Thyroid gland (tissue), 4 donors: Measurements from ENCODE around the gene ZZZ3. TPM values are rescaled to one million over a fixed set of nuclear protein-coding genes. Genes with fewer than 3 reads are reported as not detected.

Experiments used
- DNase-seq, 2 donors: peaks; one replicate each; pipeline ENCODE4 v3.0.0-alpha.2; 2019
- H3K27ac ChIP-seq, 3 donors: fragments of 200-600 bp; sonication (generic); 1 replicate in 2 of 3; 2 replicates in 1 of 3; pipeline ENCODE4 v1.5.1; 2016 to 2019; ENCODE audit warnings: mild to moderate bottlenecking in 1 of 3, moderate library complexity in 1 of 3
- H3K27me3 ChIP-seq: fragments of 200-600 bp; sonication (generic); one replicate; pipeline ENCODE4 v1.5.1; 2019
- H3K36me3 ChIP-seq, 2 donors: fragments of 200-600 bp; sonication (generic); one replicate each; pipeline ENCODE4 v1.5.1; 2016 to 2019
- H3K4me1 ChIP-seq, 2 donors: fragments of 200-600 bp; sonication (generic); one replicate each; pipeline ENCODE4 v1.5.1; 2017 to 2019
- H3K4me3 ChIP-seq, 3 donors: fragments of 200-600 bp; sonication (generic); replicated peaks in 1 of 3; 1 replicate in 2 of 3; 2 replicates in 1 of 3; pipeline ENCODE4 v1.5.1; 2016; ENCODE audit warnings: mild to moderate bottlenecking in 1 of 3
- H3K9me3 ChIP-seq: fragments of 200-600 bp; sonication (generic); one replicate; pipeline ENCODE4 v1.5.1; 2017
- POLR2A ChIP-seq, 2 donors: fragments of 450-650 bp; IDR thresholded peaks; one replicate each; pipeline ENCODE4 v1.6.1; 2017; ENCODE audit warnings: antibody characterized with exemption in 2 of 2, mild to moderate bottlenecking in 2 of 2, moderate library complexity in 1 of 2
- WGBS, 2 donors: methylation state at CpG; one replicate each; pipeline ENCODE4 v1.1.5; 2017; 5-methylcytosine and 5-hydroxymethylcytosine counted together
- intact Hi-C: fragments of 100-400 bp; cut with DNase I; formaldehyde crosslinking; loops from one replicate; pipeline ENCODE4 v1.15.1; 2023
- total RNA-seq, 4 donors: library from RNA; depleted of rRNA; stranded (reverse); fragments of >200 nt; gene quantifications; one replicate each; pipeline ENCODE4 v1.2.3, GENCODE V29; 2016
- TF ChIP-seq, protein P1 (sequence below), 6 experiments: fragments of 200-600 bp in 3 of 6; fragments of 450-650 bp in 3 of 6; sonication (generic) in 3 of 6; IDR thresholded peaks; one replicate each; pipeline ENCODE4 v1.5.1; 2016 to 2019; ENCODE audit warnings: antibody characterized with exemption in 6 of 6, mild to moderate bottlenecking in 2 of 6, inconsistent platforms in 1 of 6, moderate library complexity in 1 of 6

Gene ZZZ3
- total RNA-seq, result 100 to 1,000 TPM; 114 to 178 (median 118) TPM

DNA sequence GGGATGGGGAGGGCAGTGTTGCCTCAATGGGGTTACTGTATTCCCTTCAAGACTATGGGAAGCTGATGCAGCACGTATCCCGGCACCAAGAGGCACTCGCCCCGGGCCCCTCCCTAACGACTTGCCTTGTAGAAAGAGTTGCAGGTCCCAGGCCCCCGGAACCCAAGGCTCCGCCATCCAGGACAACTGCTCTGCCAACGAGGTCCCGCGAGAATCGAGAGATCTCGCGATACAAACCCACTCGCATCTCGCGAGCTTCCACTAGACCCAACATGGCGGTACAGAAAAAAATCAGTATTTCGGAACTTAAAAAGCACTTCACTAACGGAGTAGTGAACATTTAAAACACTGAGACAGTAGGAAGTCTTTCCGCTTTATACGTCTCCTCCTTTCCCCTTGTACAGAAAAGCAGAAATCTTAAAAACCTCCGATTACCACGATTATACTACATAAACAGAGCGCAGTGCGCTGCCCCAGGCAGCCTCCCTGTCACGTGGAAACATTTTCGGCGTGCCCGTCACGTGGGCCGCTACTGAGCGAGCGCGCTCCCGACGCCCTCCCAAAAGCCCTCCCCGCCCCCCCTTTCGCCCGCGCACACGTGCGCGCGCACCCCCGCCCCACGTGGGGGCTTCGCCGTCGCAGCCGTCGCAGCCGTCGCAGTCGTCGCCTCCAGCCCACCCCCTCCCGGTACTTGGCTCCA, at the start of gene ZZZ3:
TSS of gene ZZZ3 (minus strand) at position 199 of the 700 bp plus-strand sequence. CDS start 49,304 bp downstream, outside the sequence.
- Histone ChIP-seq H3K27ac (peak within 1 kb of the TSS; percentile 81 to 99 (median 93)), H3K9me3 (no peaks in the 10 kb centered on the region), H3K27me3 (no peaks in the 10 kb centered on the region), H3K4me1 (peaks cover 7 to 26% of the 10 kb centered on the region in 2 donors), H3K4me3 (peak within 1 kb of the TSS; percentile 45 to 86 (median 46)), H3K36me3 (no peaks in the 10 kb centered on the region)
- 0% methylated on average over 31 to 39 of the region's 56 CpGs for WGBS, 2 donors
- peak in 1 of 2 donors; percentile 68 for TF ChIP-seq POLR2A (IDR thresholded peaks at IDR 0.05)
- TF ChIP-seq, protein P1, sequence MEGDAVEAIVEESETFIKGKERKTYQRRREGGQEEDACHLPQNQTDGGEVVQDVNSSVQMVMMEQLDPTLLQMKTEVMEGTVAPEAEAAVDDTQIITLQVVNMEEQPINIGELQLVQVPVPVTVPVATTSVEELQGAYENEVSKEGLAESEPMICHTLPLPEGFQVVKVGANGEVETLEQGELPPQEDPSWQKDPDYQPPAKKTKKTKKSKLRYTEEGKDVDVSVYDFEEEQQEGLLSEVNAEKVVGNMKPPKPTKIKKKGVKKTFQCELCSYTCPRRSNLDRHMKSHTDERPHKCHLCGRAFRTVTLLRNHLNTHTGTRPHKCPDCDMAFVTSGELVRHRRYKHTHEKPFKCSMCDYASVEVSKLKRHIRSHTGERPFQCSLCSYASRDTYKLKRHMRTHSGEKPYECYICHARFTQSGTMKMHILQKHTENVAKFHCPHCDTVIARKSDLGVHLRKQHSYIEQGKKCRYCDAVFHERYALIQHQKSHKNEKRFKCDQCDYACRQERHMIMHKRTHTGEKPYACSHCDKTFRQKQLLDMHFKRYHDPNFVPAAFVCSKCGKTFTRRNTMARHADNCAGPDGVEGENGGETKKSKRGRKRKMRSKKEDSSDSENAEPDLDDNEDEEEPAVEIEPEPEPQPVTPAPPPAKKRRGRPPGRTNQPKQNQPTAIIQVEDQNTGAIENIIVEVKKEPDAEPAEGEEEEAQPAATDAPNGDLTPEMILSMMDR (IDR thresholded peaks at IDR 0.05), result peak in 1 of 6 experiments; percentile 23
- DNase-seq, result peak; percentile 93
- intact Hi-C loops, result no loop called here

DNA sequence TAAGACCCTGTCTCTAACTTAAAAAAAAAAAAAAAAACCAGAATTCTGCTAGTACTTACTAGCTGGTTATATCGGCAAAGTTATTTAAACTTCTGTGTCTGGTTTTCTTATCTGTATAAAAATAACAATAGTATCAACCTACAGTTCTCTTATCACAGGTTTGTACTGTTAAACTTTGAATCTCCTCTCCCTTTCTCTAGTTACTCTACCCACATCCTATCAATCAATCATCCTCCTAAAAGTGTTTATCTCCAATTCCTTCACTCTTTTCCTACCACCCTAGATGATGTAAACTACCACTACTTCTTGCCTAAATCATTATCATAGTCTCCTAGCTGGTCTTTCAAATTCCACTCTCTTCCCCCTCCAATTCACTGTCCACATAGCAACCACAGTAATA, 49.6 kb upstream of the ZZZ3 start:
- no peak for DNase-seq
- Histone ChIP-seq H3K36me3 (peaks cover 8 to 20% of the 10 kb centered on the region in 2 donors), H3K9me3 (no peaks in the 10 kb centered on the region), H3K4me1 (no peaks in the 10 kb centered on the region), H3K4me3 (no peak overlapping the region), H3K27ac (no peak overlapping the region), H3K27me3 (no peaks in the 10 kb centered on the region)
- TF ChIP-seq, protein P1 (IDR thresholded peaks at IDR 0.05), result no peak
- no peak for TF ChIP-seq POLR2A (IDR thresholded peaks at IDR 0.05)
- intact Hi-C loops, result no loop called here
- 95 to 98% methylated on average over 1 of the region's 1 CpG for WGBS, 2 donors

DNA sequence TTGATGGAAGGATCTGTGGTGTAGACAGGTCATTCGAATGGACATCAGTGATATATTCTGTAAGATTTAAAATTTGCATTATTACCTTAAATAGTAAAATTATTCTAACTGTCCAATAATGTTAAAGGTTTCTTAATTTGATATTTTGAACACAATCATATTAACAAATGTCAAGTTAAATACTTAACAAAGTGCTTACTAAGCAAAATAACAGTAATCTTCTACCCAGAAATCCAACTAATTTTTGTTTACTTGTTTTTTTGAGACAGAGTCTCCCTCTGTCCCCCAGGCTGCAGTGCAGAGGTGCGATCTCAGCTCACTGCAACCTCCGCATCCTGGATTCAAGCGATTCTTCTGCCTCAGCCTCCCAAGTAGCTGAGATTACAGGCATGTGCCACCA, 43.2 kb upstream of the ZZZ3 start:
- intact Hi-C loops, result no loop called here
- DNase-seq, result no peak
- H3K4me3 ChIP-seq, result no peak overlapping the region
- H3K27me3 ChIP-seq, result no peaks in the 10 kb centered on the region
- H3K9me3 ChIP-seq, result no peaks in the 10 kb centered on the region
- no peak for TF ChIP-seq POLR2A (IDR thresholded peaks at IDR 0.05)
- TF ChIP-seq, protein P1 (IDR thresholded peaks at IDR 0.05), result no peak
- no peaks in the 10 kb centered on the region for H3K4me1 ChIP-seq
- 97 to 99% methylated on average over 4 of the region's 4 CpGs for WGBS, 2 donors
- no peak overlapping the region for H3K27ac ChIP-seq
- H3K36me3 ChIP-seq, result peaks cover 36 to 69% of the 10 kb centered on the region in 2 donors

DNA sequence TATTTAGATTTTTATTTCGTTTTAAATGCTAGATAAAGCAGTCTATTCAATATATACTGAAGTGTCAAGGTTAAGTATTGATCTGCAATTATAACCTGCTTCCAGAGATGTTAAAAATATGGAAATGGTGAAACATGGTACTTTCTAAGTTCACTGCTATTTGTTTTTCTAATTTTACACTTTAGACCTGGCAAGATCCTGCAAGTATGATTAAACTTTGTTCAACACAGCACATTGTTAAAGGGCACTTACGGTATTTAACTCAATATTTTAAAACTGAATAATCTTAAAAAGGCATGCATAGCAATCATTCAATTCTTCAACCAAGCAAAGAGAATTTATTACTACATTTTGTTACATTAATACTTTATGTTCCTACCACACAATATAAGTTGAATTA, 35.7 kb upstream of the ZZZ3 start:
- no peaks in the 10 kb centered on the region for H3K9me3 ChIP-seq
- H3K36me3 ChIP-seq, result peaks cover 36 to 45% of the 10 kb centered on the region in 2 donors
- intact Hi-C loops, result no loop called here
- DNase-seq, result no peak
- H3K4me3 ChIP-seq, result no peak overlapping the region
- H3K4me1 ChIP-seq, result no peaks in the 10 kb centered on the region
- H3K27ac ChIP-seq, result no peak overlapping the region
- TF ChIP-seq, protein P1 (IDR thresholded peaks at IDR 0.05), result no peak
- TF ChIP-seq POLR2A (IDR thresholded peaks at IDR 0.05), result no peak
- H3K27me3 ChIP-seq, result no peaks in the 10 kb centered on the region
- WGBS, 2 donors, result 97% methylated on average over 2 of the region's 2 CpGs

DNA sequence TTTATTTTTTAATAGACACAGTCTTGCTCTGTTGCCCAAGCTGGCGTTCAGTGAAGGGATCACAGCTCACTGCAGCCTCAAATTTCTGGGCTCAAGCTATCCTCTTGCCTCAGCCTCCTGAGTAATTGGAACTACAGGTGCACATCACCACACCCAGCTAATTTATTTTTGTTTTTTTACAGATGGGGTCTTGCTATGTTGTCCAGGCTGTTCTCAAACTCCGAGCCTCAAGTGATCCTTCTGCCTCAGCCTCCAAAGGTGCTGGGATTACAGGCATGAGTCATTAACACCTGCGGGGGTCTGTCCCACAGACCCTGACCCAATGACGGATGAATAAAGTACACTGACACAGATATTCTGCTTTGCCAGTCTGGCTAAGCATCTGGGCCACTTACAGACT, 33.6 kb upstream of the ZZZ3 start:
- intact Hi-C loops, result no loop called here
- DNase-seq, result no peak
- Histone ChIP-seq H3K27ac (no peak overlapping the region), H3K9me3 (no peaks in the 10 kb centered on the region), H3K27me3 (no peaks in the 10 kb centered on the region), H3K4me1 (no peaks in the 10 kb centered on the region), H3K4me3 (no peak overlapping the region), H3K36me3 (peaks cover 38 to 41% of the 10 kb centered on the region in 2 donors)
- WGBS, 2 donors, result 96 to 100% methylated on average over 4 of the region's 4 CpGs
- TF ChIP-seq, protein P1 (IDR thresholded peaks at IDR 0.05), result no peak
- no peak for TF ChIP-seq POLR2A (IDR thresholded peaks at IDR 0.05)
